Mammary microvascular endothelial cell (primary cell): ENCODE measurements around the gene TNNT2. TPM values are rescaled to one million over a fixed set of nuclear protein-coding genes. Genes with fewer than 3 reads are reported as not detected.

Experiments
- total RNA-seq: library from RNA; depleted of rRNA; stranded (reverse); fragments of >200 nt; gene quantifications from 2 replicates; pipeline ENCODE4 v1.2.3, GENCODE V29; 2015

Gene TNNT2
- total RNA-seq, result not detected in 2 replicates

DNA sequence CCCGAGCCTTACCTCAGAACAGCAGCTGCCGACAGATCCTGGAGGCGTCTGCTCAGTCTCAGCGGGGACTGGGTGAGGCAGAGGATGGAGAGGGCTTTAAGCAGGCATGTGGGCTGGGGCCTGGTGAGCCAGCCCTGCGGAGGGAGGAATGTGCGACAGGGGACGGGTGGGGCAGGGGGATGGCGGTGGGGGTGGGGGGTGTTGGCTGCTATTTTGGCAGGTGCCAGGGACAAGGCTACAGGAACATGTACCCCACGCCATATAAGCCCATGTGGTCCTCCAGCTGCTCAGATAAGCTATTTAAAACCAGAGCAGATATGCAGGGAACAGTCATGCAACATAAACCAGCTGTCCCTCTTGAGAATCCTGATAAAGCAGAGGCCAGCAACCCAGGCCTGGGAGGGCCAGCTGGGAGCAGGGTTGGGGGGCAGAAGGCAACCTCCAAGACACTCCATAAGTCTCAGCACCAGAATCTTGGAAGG is at the start of gene TNNT2:
TSS of gene TNNT2 (minus strand) at position 70 of the 482 bp plus-strand sequence. CDS start 4,426 bp downstream, outside the sequence.

DNA sequence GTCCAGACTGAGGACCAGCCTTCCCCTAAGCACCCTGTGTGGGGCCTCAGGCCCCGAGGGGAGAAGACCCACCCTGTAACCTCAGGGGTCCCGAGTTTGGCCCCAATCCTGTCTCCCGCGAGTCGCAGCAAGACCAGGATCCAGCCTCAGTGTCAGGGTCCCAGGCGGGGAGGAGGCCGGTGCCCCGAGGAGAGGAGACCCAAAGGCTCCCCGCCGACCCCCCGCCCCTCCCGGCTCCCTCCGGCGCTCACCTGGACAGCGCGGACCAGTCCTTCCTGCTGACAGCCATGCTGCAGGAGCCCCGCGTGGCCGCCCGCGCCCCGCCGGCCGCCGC is 21.5 kb upstream of the TNNT2 start, which contains the start of gene LAD1:
TSS of gene LAD1 (minus strand) at position 307 of the 334 bp plus-strand sequence. CDS start at position 289, 18 bp downstream.

Other genes starting within 250 kb of the TNNT2 start
- gene TMEM9, start 223.2 kb downstream of the TNNT2 start, total RNA-seq, result 38.1 and 41.7 TPM in 2 replicates
- not detected in 2 replicates for gene IGFN1, start 186.9 kb downstream of the TNNT2 start, total RNA-seq
- gene PKP1, start 94.2 kb downstream of the TNNT2 start, total RNA-seq, result 0.15 TPM in 1 of 2 replicates, not detected in the other
- not detected in 2 replicates for gene LAD1, start 21.6 kb upstream of the TNNT2 start, total RNA-seq
- gene TNNI1, start 44.0 kb upstream of the TNNT2 start, total RNA-seq, result not detected in 2 replicates
- gene PHLDA3, start 91.5 kb upstream of the TNNT2 start, total RNA-seq, result 67.6 and 85.6 TPM in 2 replicates
- gene CSRP1, start 129.4 kb upstream of the TNNT2 start, total RNA-seq, result 1,218 and 1,227 TPM in 2 replicates
- gene NAV1, start 161.4 kb upstream of the TNNT2 start, total RNA-seq, result 41.8 and 45.6 TPM in 2 replicates